IMR-90 (cell line): ENCODE data around the gene KCNJ3. TPM values are rescaled to one million over a fixed set of nuclear protein-coding genes. Genes with fewer than 3 reads are reported as not detected.

ENCODE experiments used
- ATAC-seq: fragments of 200-7000 bp; cut with Tn5 transposase; 2 replicates; pipeline ENCODE4 v1.9.1; 2020; ENCODE audit warnings: low read depth, mild to moderate bottlenecking, moderate library complexity
- BruUV-seq: library from RNA; stranded (reverse); fragments of 400-500 nt; replicated peaks from 2 replicates; lab custom pipeline; 2021; lab: Mats Ljungman, UMichigan
- CTCF ChIA-PET: fragments of 300-600 bp; formaldehyde crosslinking; extraction: SDS; loops from one replicate; lab custom pipeline; 2021; ENCODE audit warnings: antibody characterized with exemption; lab: Yijun Ruan, JAX
- POLR2A ChIA-PET: fragments of 300-600 bp; sonication (Branson Sonifier 250); formaldehyde crosslinking; loops from one replicate; lab custom pipeline; 2022; ENCODE audit warnings: antibody characterized with exemption; ENCODE audit not compliant: unreplicated experiment; lab: Charles Lee
- DNase-seq: peaks from one replicate; pipeline ENCODE4 v3.0.0; 2013
- H2AFZ ChIP-seq: replicated peaks from 2 replicates; pipeline ENCODE3; 2013; ENCODE audit warnings: low read length, mild to moderate bottlenecking; ENCODE audit not compliant: poor library complexity
- H2AK5ac ChIP-seq: 2 replicates; pipeline ENCODE4 v1.6.1; 2013; ENCODE audit warnings: low read depth, low read length, inconsistent platforms
- H2AK9ac ChIP-seq: replicated peaks from 2 replicates; pipeline ENCODE3; 2013; ENCODE audit warnings: mild to moderate bottlenecking, low read depth, low read length, moderate library complexity; ENCODE audit not compliant: poor library complexity
- H2BK120ac ChIP-seq: 2 replicates; pipeline ENCODE4 v1.6.1; 2013; ENCODE audit warnings: low read depth, low read length, inconsistent platforms
- H2BK15ac ChIP-seq: 3 replicates; pipeline ENCODE4 v1.6.1; 2013; ENCODE audit warnings: low read depth, low read length, inconsistent platforms
- H2BK20ac ChIP-seq: 2 replicates; pipeline ENCODE4 v1.6.1; 2013; ENCODE audit warnings: low read depth, mild to moderate bottlenecking, inconsistent platforms, low read length, moderate library complexity
- H2BK5ac ChIP-seq: 2 replicates; pipeline ENCODE4 v1.6.1; 2013; ENCODE audit warnings: mild to moderate bottlenecking, low read depth, low read length, inconsistent platforms; ENCODE audit not compliant: poor library complexity, severe bottlenecking
- H3K14ac ChIP-seq: replicated peaks from 2 replicates; pipeline ENCODE4 v1.6.1; 2013; ENCODE audit warnings: low read depth, low read length, inconsistent platforms
- H3K18ac ChIP-seq: 2 replicates; pipeline ENCODE4 v1.6.1; 2013; ENCODE audit warnings: low read depth, low read length, control low read depth
- H3K23ac ChIP-seq: 2 replicates; pipeline ENCODE4 v1.6.1; 2013; ENCODE audit warnings: low read depth, low read length, inconsistent platforms
- H3K27ac ChIP-seq: 2 replicates; pipeline ENCODE4 v1.5.1; 2013; ENCODE audit warnings: mild to moderate bottlenecking, control low read depth, low read length; ENCODE audit not compliant: insufficient read depth
- H3K27me3 ChIP-seq: 2 replicates; pipeline ENCODE4 v1.6.1; 2013; ENCODE audit warnings: low read length; ENCODE audit not compliant: control insufficient read depth, insufficient read depth
- H3K36me3 ChIP-seq: 2 replicates; pipeline ENCODE4 v1.6.1; 2013; ENCODE audit warnings: low read length, mixed read lengths; ENCODE audit not compliant: control insufficient read depth, insufficient read depth
- H3K4ac ChIP-seq: 2 replicates; pipeline ENCODE4 v1.6.1; 2013; ENCODE audit warnings: low read depth, low read length, inconsistent platforms
- H3K4me1 ChIP-seq: 2 replicates; pipeline ENCODE4 v1.6.1; 2013; ENCODE audit warnings: low read length, mixed read lengths; ENCODE audit not compliant: control insufficient read depth, insufficient read depth
- H3K4me2 ChIP-seq: 2 replicates; pipeline ENCODE4 v1.6.1; 2013; ENCODE audit warnings: low read depth, mild to moderate bottlenecking, control low read depth, low read length, moderate library complexity
- H3K4me3 ChIP-seq: 2 replicates; pipeline ENCODE4 v1.5.1; 2013; ENCODE audit warnings: low read depth, mild to moderate bottlenecking, control low read depth, low read length, moderate library complexity; ENCODE audit not compliant: insufficient read depth
- H3K56ac ChIP-seq: 2 replicates; pipeline ENCODE4 v1.6.1; 2013; ENCODE audit warnings: low read length, inconsistent platforms; ENCODE audit not compliant: insufficient read depth; ENCODE audit errors: extremely low read depth
- H3K79me1 ChIP-seq, 2 experiments: 2 replicates each; pipeline ENCODE4 v1.6.1; 2013; ENCODE audit warnings: low read length in 2 of 2, inconsistent platforms in 1 of 2, low read depth in 1 of 2
- H3K9ac ChIP-seq: 2 replicates; pipeline ENCODE4 v1.6.1; 2013; ENCODE audit warnings: low read depth, low read length, control low read depth
- H3K9me1 ChIP-seq: 2 replicates; pipeline ENCODE4 v1.6.1; 2013; ENCODE audit warnings: low read length, inconsistent platforms; ENCODE audit not compliant: insufficient read depth
- H3K9me3 ChIP-seq: 2 replicates; pipeline ENCODE4 v1.6.1; 2013; ENCODE audit warnings: low read length; ENCODE audit not compliant: control insufficient read depth, insufficient read depth
- H4K20me1 ChIP-seq: 2 replicates; pipeline ENCODE4 v1.6.1; 2013; ENCODE audit warnings: low read length, inconsistent platforms; ENCODE audit not compliant: insufficient read depth
- H4K5ac ChIP-seq: 2 replicates; pipeline ENCODE4 v1.6.1; 2013; ENCODE audit warnings: mild to moderate bottlenecking, low read depth, low read length, control low read depth
- H4K8ac ChIP-seq, 2 experiments: 2 replicates each; pipeline ENCODE4 v1.6.1; 2013; ENCODE audit warnings: low read depth in 2 of 2, low read length in 2 of 2, control low read depth in 1 of 2, inconsistent platforms in 1 of 2
- H4K91ac ChIP-seq: 2 replicates; pipeline ENCODE4 v1.6.1; 2013; ENCODE audit warnings: low read depth, low read length, inconsistent platforms; ENCODE audit not compliant: insufficient read depth
- BHLHE40 ChIP-seq: fragments of 150-350 bp; IDR thresholded peaks from 2 replicates; pipeline ENCODE4 v1.6.1; 2016; ENCODE audit warnings: mild to moderate bottlenecking, low read depth, low read length
- MAFK ChIP-seq: IDR thresholded peaks from 2 replicates; pipeline ENCODE4 v1.6.1; 2012; ENCODE audit warnings: low read depth, low read length, improper control_type of control experiment
- RAD21 ChIP-seq: IDR thresholded peaks from 2 replicates; pipeline ENCODE4 v1.6.1; 2012; ENCODE audit warnings: low read length, improper control_type of control experiment
- WGBS, 2 experiments: methylation state at CpG; one replicate each; pipeline versions ENCODE4 v1.1.5 to v1.1.7; 2013; ENCODE audit warnings: missing lambda C conversion rate in 2 of 2; ENCODE audit not compliant: insufficient read length in 1 of 2; ENCODE audit errors: extremely low coverage in 2 of 2; 5-methylcytosine and 5-hydroxymethylcytosine counted together
- dilution Hi-C: fragments of 300-500 bp; cut with HindIII; formaldehyde crosslinking; loops from one replicate; pipeline ENCODE4 v1.14.3; 2018; ENCODE audit warnings: low sequenced_read_pairs; ENCODE audit not compliant: unreplicated experiment
- in situ Hi-C: fragments of 300-500 bp; cut with MboI; formaldehyde crosslinking; loops from 3 replicates; pipeline ENCODE4 v1.14.3; 2019; ENCODE audit warnings: low sequenced_read_pairs, inconsistent platforms, mixed read lengths
- intact Hi-C: fragments of 100-400 bp; cut with micrococcal nuclease; formaldehyde crosslinking; loops from 2 replicates; pipeline ENCODE4 v1.10.0; 2022
- polyA plus RNA-seq, 3 experiments: library from polyadenylated mRNA; depleted of rRNA; stranded (reverse); fragments of >200 nt; gene quantifications; 2 replicates each; pipeline ENCODE4 v1.2.3, GENCODE V29; 2012; ENCODE audit warnings: low replicate concordance in 1 of 3
- total RNA-seq: library from RNA; depleted of rRNA; stranded (reverse); fragments of >200 nt; gene quantifications from 2 replicates; pipeline ENCODE4 v1.2.3, GENCODE V29; 2012

Gene KCNJ3
- total and polyA plus RNA-seq, 2 of the 4 experiments (the other 2 are of a cell fraction), result not detected

DNA sequence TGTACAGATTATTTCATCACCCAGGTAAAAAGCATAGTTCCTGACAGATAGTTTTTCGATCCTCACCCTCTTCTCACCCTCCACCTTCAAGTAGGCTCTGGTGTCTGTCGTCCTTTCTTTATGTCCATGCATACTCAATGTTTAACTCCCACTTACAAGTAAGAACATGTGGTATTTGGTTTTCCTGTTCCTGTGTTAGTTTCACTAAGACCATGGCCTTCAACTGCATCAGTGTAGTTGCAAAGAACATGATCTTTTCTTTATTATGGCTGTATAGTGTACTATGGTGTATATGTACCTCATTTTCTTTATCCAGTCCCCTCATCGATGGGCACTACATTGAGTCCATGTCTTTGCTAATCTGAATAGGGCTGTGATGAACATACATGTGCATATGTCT lies 184.2 kb downstream of the KCNJ3 start:
- peaks cover 12% of the 10 kb centered on the region for H3K9me3 ChIP-seq
- DNase-seq (no peak), ATAC-seq (no peak)
- H3K27me3 ChIP-seq, result no peaks in the 10 kb centered on the region
- no peak overlapping the region for H3K23ac ChIP-seq
- H3K27ac ChIP-seq, result no peak overlapping the region
- no peak overlapping the region for H2AK9ac ChIP-seq
- no TSS peak for BruUV-seq
- ChIA-PET POLR2A (no interaction called here), CTCF (no interaction called here)
- no peaks in the 10 kb centered on the region for H3K79me1 ChIP-seq
- no peak overlapping the region for H3K14ac ChIP-seq
- no peak overlapping the region for H2AK5ac ChIP-seq
- no peak overlapping the region for H3K4me3 ChIP-seq
- no peak overlapping the region for H3K9ac ChIP-seq
- H2BK120ac ChIP-seq, result no peak overlapping the region
- H3K4ac ChIP-seq, result no peak overlapping the region
- no peak overlapping the region for H3K4me2 ChIP-seq
- H3K4me1 ChIP-seq, result no peaks in the 10 kb centered on the region
- no peak overlapping the region for H2AFZ ChIP-seq
- TF ChIP-seq RAD21, result no peak
- TF ChIP-seq MAFK, result no peak
- no peak for TF ChIP-seq BHLHE40
- H2BK15ac ChIP-seq, result no peak overlapping the region
- H4K20me1 ChIP-seq, result no peaks in the 10 kb centered on the region
- no peak overlapping the region for H4K8ac ChIP-seq
- WGBS, 2 experiments, result no CpG with 5 or more reads among the region's 3 CpGs
- intact Hi-C loops, result no loop called here
- no peak overlapping the region for H3K18ac ChIP-seq
- dilution Hi-C loops, result no loop called here
- H4K91ac ChIP-seq, result no peak overlapping the region
- H4K5ac ChIP-seq, result no peak overlapping the region
- no peaks in the 10 kb centered on the region for H3K36me3 ChIP-seq
- in situ Hi-C loops, result no loop called here
- H2BK20ac ChIP-seq, result no peak overlapping the region
- H3K9me1 ChIP-seq, result no peaks in the 10 kb centered on the region
- H3K56ac ChIP-seq, result no peak overlapping the region
- H2BK5ac ChIP-seq, result no peak overlapping the region
